Naive thymus-derived CD8-positive, alpha-beta T cell (primary cell): Measurements from ENCODE around the gene SEZ6L2. TPM values are rescaled to one million over a fixed set of nuclear protein-coding genes. Genes with fewer than 3 reads are reported as not detected.

Experiments used
- ATAC-seq, 2 donors: fragments of 150-1000 bp; cut with Tn5 transposase in 1 of 2; sonication (Bioruptor Pico), chemical (Tn5 transposase) in 1 of 2; 1 replicate in 1 of 2; 2 replicates in 1 of 2; pipeline ENCODE4 v1.10.0; 2021; ENCODE audit warnings: mild to moderate bottlenecking in 2 of 2, moderate library complexity in 2 of 2
- POLR2A ChIA-PET: fragments of 350-600 bp; sonication (Branson Sonifier 250); formaldehyde crosslinking; loops from one replicate; lab custom pipeline; 2021; ENCODE audit warnings: antibody characterized with exemption; lab: Charles Lee
- DNase-seq, 10 donors: peaks; one replicate each; pipeline versions ENCODE4 v3.0.0 to v3.0.0-alpha.2; 2020 to 2022
- H3K27ac Mint-ChIP-seq, 10 donors: one replicate each; pipeline ENCODE4 v1.8.0; 2020 to 2022; ENCODE audit warnings: mild to moderate bottlenecking in 10 of 10, mixed read lengths in 10 of 10, moderate library complexity in 4 of 10, inconsistent platforms in 1 of 10
- H3K27me3 Mint-ChIP-seq, 5 donors: one replicate each; pipeline ENCODE4 v1.8.0; 2021 to 2022; ENCODE audit warnings: mixed read lengths in 5 of 5
- H3K36me3 Mint-ChIP-seq, 3 donors: one replicate each; pipeline ENCODE4 v1.8.0; 2020 to 2022; ENCODE audit warnings: mixed read lengths in 3 of 3, mild to moderate bottlenecking in 2 of 3, inconsistent platforms in 1 of 3
- H3K4me1 Mint-ChIP-seq, 4 donors: one replicate each; pipeline ENCODE4 v1.8.0; 2021 to 2022; ENCODE audit warnings: mixed read lengths in 4 of 4
- H3K4me3 Mint-ChIP-seq, 10 donors: one replicate each; pipeline ENCODE4 v1.8.0; 2020 to 2022; ENCODE audit warnings: mild to moderate bottlenecking in 10 of 10, mixed read lengths in 10 of 10, moderate library complexity in 6 of 10, inconsistent platforms in 1 of 10
- H3K9me3 Mint-ChIP-seq, 9 donors: one replicate each; pipeline ENCODE4 v1.8.0; 2020 to 2022; ENCODE audit warnings: mixed read lengths in 9 of 9, mild to moderate bottlenecking in 3 of 9, inconsistent platforms in 1 of 9, moderate library complexity in 1 of 9
- polyA plus RNA-seq, 3 donors: library from polyadenylated mRNA; unstranded; fragments of 300-500 nt; fragmentation: Illumina TruSeq; gene quantifications; one replicate each; pipeline ENCODE4 v1.2.3, GENCODE V29; 2021
- total RNA-seq, 8 experiments: library from RNA in 2 of 8; stranded (reverse) in 2 of 8; gene quantifications; one replicate each; pipeline ENCODE4 v1.2.3 and lab custom pipeline; 2021 to 2026

SEZ6L2 gene
- total and polyA plus RNA-seq, 5 experiments from 2014 or later, result 0.21 TPM; not detected in 4

DNA sequence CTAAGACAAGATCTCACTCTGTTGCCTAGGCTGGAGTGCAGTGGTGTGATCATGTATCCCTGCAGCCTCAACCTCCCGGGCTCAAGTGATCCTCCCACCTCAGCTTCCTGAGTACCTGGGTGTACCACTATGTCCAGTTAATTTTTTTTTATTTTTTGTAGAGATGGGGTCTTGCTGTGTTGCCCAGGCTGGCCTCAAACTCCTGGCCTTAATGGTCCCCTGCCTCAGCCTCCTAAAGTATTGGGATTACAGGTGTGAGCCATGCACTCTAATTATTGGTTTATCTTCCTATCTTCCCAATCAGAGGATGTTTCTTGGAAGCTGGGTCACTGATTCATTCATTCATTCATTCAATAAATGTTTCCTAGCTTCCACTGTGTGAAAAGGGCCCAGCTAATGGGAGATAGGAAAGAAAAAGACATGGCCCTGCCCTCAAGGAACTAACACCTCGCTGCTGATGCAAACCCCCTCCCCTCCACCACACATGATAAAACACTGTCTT, 9.4 kb upstream of the SEZ6L2 start:
- Mint-ChIP-seq H3K27me3 (no peaks in the 10 kb centered on the region), H3K4me3 (no peak overlapping the region), H3K27ac (no peak overlapping the region), H3K36me3 (peaks cover 0 to 20% (median 2%) of the 10 kb centered on the region in 3 donors), H3K4me1 (peaks cover 0 to 2% (median under 1%) of the 10 kb centered on the region in 4 donors), H3K9me3 (no peaks in the 10 kb centered on the region)
- ATAC-seq (no peak), DNase-seq (no peak)
- POLR2A ChIA-PET, result interaction anchor here (0.7 to 1.5 kb wide), 3 partner anchors 9 to 766 kb away, joined by 3 read pairs; partner anchors contain the start of genes SEZ6L2 and TMEM219

DNA sequence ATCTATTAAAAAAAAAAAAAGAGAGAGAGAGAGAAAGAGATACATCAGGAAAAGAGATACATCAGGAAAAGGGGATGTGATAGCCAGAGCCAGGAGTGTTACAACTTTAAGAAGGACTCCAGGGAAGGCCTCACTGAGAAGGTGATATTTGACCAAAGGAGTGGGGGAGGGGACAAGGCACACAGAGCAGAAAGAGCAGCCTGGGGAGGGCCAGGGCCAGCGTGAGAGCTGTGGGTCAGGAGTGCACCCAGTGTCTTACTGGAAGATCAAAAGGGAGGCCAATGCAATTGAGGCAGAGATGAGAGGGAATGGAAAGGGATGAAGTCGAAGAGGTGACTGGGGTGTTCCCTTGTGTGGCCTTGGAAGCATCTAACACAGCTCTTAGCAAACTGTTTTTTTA, 8.6 kb upstream of the SEZ6L2 start:
- ATAC-seq, result no peak
- Mint-ChIP-seq H3K4me1 (peaks cover 0 to 6% (median 4%) of the 10 kb centered on the region in 4 donors), H3K9me3 (no peaks in the 10 kb centered on the region), H3K27ac (peak overlapping the region in 1 of 10 donors; percentile 85), H3K27me3 (no peaks in the 10 kb centered on the region), H3K4me3 (no peak overlapping the region), H3K36me3 (peaks cover 0 to 13% (median under 1%) of the 10 kb centered on the region in 3 donors)
- POLR2A ChIA-PET, result interaction anchor here (1.5 kb wide), 1 partner anchor 54 kb away, joined by 3 read pairs; the partner anchor contains the start of gene TMEM219
- no peak for DNase-seq

DNA sequence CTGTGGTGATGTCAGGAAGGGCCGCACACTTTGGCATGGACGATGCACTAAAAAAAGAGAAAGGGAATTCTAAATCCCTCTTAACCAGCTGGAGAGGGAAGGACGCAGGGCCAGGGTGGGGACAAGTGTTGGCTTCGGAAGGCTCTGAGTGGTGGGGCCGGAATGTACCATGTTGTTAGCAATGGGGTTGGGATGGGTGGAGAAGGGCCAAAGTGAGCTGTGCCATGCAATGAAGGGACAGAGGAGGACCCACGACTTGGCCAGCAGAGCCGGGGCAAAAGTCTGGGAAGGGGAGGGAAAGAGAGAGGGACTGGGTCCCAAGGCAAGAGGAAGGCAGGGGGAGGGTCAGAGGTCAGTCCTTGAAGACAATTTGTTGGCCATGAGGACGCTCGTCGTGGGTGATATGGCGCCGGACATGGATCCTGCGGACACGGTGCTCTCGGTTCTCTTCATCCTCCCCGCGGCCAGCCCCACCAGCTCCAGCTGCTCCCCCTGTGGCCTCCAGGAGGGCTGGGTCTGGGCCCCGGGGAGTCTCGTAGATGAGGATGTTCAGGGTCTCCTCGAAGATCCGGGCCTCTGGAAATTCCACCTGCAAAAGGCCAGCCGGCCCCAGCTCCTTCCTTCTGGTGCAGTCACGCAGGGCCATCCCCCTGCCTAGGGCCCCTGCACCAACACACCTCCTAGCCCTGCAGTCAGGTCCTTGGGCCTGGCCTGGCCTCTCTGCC, 7.3 kb upstream of the SEZ6L2 start:
- Mint-ChIP-seq H3K4me1 (peaks cover 0 to 6% (median 3%) of the 10 kb centered on the region in 4 donors), H3K9me3 (no peaks in the 10 kb centered on the region), H3K27ac (peak overlapping the region in 1 of 10 donors; percentile 83), H3K36me3 (peaks cover 0 to 11% (median 0%) of the 10 kb centered on the region in 3 donors), H3K27me3 (peaks cover 0 to 2% (median 0%) of the 10 kb centered on the region in 5 donors), H3K4me3 (no peak overlapping the region)
- ATAC-seq (no peak), DNase-seq (no peak)
- POLR2A ChIA-PET, result interaction anchor here (0.6 kb wide), 1 partner anchor 1055 kb away, joined by 3 read pairs; no protein-coding TSS in a partner anchor

- Mint-ChIP-seq H3K9me3 (no peaks in the 10 kb centered on the region), H3K4me1 (peaks cover 1 to 10% (median 4%) of the 10 kb centered on the region in 4 donors), H3K27me3 (peaks cover 0 to 2% (median 0%) of the 10 kb centered on the region in 5 donors), H3K36me3 (peaks cover 0 to 11% (median 0%) of the 10 kb centered on the region in 3 donors), H3K4me3 (no peak overlapping the region), H3K27ac (no peak overlapping the region)
- ATAC-seq (no peak), DNase-seq (no peak)
- POLR2A ChIA-PET, result interaction anchor here (0.7 to 2.1 kb wide), 2 partner anchors 19 to 20 kb away, joined by 6 to 14 read pairs; partner anchors contain the start of gene KCTD13
Observed at GRCh38 chr16:29905668-29906067, 6.3 kb upstream of the SEZ6L2 start.

DNA sequence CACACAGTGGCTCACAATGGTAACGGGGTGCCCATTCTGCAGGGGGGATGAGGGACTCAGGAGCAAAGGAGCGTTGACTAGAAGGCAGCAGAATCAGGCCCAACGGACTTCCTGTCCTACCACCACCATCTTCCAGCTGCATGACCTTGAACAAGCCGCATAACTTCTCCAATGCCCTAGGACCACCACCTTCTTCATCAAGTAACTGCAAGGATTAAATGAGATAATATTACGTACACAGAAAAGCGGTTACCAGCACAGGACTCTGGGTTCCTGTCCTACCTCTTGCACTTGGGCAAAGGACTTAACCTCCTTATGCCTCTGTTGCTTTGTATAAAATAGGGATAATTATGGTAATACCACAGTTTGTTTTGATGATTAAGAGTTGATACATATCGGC, 5.6 kb upstream of the SEZ6L2 start:
- Mint-ChIP-seq H3K27me3 (peaks cover 0 to 2% (median 0%) of the 10 kb centered on the region in 5 donors), H3K36me3 (peaks cover 0 to 11% (median 0%) of the 10 kb centered on the region in 3 donors), H3K9me3 (no peaks in the 10 kb centered on the region), H3K27ac (no peak overlapping the region), H3K4me3 (no peak overlapping the region), H3K4me1 (peaks cover 4 to 15% (median 5%) of the 10 kb centered on the region in 4 donors)
- ATAC-seq (no peak), DNase-seq (no peak)
- POLR2A ChIA-PET, result interaction anchor here (0.6 to 2.1 kb wide), 4 partner anchors 20 to 823 kb away, joined by 4 to 14 read pairs (median 5); partner anchors contain the start of gene KCTD13

GRCh38 chr16:29903590-29903989, 4.2 kb upstream of the SEZ6L2 start:
- no peak for ATAC-seq
- Mint-ChIP-seq H3K27ac (peak overlapping the region in 1 of 10 donors; percentile 33), H3K36me3 (peaks cover 0 to 11% (median 0%) of the 10 kb centered on the region in 3 donors), H3K4me1 (peaks cover 6 to 19% (median 7%) of the 10 kb centered on the region in 4 donors), H3K27me3 (peaks cover under 1 to 6% (median 3%) of the 10 kb centered on the region in 5 donors), H3K4me3 (peak overlapping the region in 3 of 10 donors; percentile 26 to 50 (median 31)), H3K9me3 (no peaks in the 10 kb centered on the region)
- DNase-seq, result no peak
- POLR2A ChIA-PET, result interaction anchor here (2.1 kb wide), 1 partner anchor 22 kb away, joined by 14 read pairs; the partner anchor contains the start of gene KCTD13

DNA sequence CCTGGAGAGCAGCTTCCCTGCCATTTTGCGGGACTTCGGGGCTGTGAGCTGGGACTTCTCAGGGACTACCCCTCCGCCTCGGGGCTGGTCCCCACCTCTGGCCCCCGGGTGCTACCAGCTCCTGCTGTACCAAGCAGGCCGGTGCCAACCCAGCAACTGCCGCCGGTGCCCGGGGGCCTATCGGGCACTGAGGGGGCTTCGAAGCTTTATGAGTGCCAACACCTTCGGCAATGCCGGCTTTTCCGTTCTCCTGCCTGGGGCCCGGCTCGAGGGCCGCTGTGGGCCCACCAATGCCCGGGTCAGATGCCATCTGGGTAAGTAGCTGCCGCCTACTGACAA, 2.2 kb upstream of the SEZ6L2 start:
- Mint-ChIP-seq H3K36me3 (peaks cover 0 to 6% (median 3%) of the 10 kb centered on the region in 3 donors), H3K4me3 (peak overlapping the region in 3 of 10 donors; percentile 27 to 65 (median 47)), H3K4me1 (peaks cover 6 to 30% (median 11%) of the 10 kb centered on the region in 4 donors), H3K27ac (no peak overlapping the region), H3K27me3 (peaks cover 14 to 26% (median 17%) of the 10 kb centered on the region in 5 donors), H3K9me3 (peaks cover 0 to 1% (median 0%) of the 10 kb centered on the region in 9 donors)
- POLR2A ChIA-PET, result interaction anchor here (0.6 to 3.5 kb wide), 4 partner anchors 13 to 158 kb away, joined by 4 to 17 read pairs (median 6); partner anchors contain the start of genes KCTD13 and TMEM219
- ATAC-seq (no peak), DNase-seq (no peak)

DNA sequence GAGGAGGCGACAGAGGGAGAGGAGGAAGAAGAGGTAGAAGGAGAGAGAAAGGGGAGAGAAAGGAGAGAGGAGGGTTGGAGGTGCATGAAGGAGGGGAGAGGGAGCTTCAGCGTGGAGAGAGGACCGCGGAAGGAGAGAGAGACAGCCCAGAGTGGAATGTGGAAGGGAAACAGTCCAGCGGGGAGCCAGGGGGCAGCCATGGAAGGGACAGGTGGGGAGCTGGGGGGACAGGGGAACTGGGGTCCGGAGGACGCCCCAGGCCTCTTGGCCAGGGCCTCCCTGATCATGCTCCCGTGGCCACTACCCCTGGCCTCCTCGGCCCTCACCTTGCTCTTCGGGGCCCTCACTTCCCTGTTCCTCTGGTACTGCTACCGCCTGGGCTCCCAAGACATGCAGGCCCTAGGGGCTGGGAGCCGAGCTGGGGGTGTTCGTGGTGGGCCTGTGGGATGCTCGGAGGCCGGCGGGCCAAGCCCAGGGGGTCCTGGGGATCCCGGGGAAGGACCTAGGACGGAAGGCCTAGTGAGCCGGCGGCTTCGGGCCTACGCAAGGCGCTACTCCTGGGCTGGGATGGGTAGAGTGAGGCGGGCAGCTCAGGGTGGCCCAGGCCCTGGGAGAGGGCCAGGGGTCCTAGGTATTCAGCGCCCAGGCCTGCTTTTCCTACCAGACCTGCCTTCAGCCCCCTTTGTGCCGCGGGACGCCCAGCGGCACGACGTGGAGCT, 1.7 kb upstream of the SEZ6L2 start:
- no peak for ATAC-seq
- POLR2A ChIA-PET, result interaction anchor here (0.6 to 3.5 kb wide), 4 partner anchors 13 to 158 kb away, joined by 4 to 17 read pairs (median 6); partner anchors contain the start of genes KCTD13 and TMEM219
- Mint-ChIP-seq H3K4me3 (peak overlapping the region; percentile 51 to 86 (median 74)), H3K36me3 (peaks cover 0 to 6% (median 0%) of the 10 kb centered on the region in 3 donors), H3K27me3 (peaks cover 15 to 31% (median 20%) of the 10 kb centered on the region in 5 donors), H3K27ac (no peak overlapping the region), H3K9me3 (peaks cover 0 to 1% (median 0%) of the 10 kb centered on the region in 9 donors), H3K4me1 (peaks cover 8 to 30% (median 11%) of the 10 kb centered on the region in 4 donors)
- no peak for DNase-seq

DNA sequence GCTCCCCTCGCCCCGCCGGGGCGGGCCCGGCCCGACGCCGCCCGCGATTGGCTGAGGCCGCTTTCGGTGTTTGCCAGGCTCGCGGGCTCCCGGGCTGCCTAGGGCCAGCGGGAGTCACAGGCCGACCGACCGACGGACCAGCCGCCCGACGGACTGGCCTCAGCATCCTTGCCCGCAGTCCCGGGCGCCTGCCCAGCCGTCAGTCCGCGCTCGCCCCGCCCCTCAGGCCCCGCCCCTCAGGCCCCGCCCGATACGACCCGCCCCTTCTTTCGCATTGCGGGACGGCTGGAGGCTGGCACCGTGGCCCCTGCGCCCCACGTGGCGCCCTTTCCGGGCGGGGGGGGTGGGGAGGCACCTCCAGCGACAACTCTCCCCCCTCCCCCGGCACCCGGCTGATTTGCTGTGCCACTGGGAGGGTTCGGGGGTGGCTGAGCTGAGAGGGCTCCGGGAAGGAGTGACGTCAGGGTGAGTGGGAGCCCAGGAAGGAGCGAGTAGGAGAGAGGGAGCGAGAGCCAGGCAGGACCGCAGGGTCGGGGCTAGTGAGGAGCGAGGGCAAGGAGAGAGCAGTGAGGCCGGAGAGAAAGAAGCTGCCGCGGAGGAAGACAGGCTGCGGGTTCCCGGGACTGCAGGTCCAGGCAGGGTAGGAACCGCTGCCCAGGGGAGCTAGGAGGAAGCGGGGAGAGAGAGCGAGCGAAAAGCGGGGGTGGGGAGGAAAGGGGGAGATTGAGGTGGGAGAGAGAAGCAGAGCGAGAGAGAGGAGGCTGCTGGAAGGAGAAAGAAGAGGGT, 945 bp upstream of the SEZ6L2 start, which contains the start of gene ASPHD1:
TSS of gene ASPHD1 (plus strand) at position 387 of the 786 bp plus-strand sequence. CDS start 484 bp downstream, outside the sequence.
- ATAC-seq, result peak; percentile 90 to 91
- H3K4me3 Mint-ChIP-seq, result peak within 1 kb of the TSS; percentile 63 to 86 (median 74)
- peaks cover 18 to 34% (median 20%) of the 10 kb centered on the region in 5 donors for H3K27me3 Mint-ChIP-seq
- peaks cover 0 to 1% (median 0%) of the 10 kb centered on the region in 9 donors for H3K9me3 Mint-ChIP-seq
- peaks cover 8 to 30% (median 11%) of the 10 kb centered on the region in 4 donors for H3K4me1 Mint-ChIP-seq
- POLR2A ChIA-PET, result interaction anchor here (0.6 to 3.5 kb wide), 8 partner anchors 9 to 96 kb away, joined by 3 to 17 read pairs (median 4); partner anchors contain the start of genes HIRIP3, KCTD13, TAOK2 and TMEM219
- no peak within 1 kb of the TSS for H3K27ac Mint-ChIP-seq
- peak in 9 of 10 donors; percentile 27 to 90 (median 79) for DNase-seq
- peaks cover 0 to 6% (median 0%) of the 10 kb centered on the region in 3 donors for H3K36me3 Mint-ChIP-seq

GRCh38 chr16:29898804-29899515, 390 bp downstream of the SEZ6L2 start:
- Mint-ChIP-seq H3K27me3 (peaks cover 19 to 47% (median 21%) of the 10 kb centered on the region in 5 donors), H3K9me3 (peaks cover 0 to 1% (median 0%) of the 10 kb centered on the region in 9 donors), H3K36me3 (peaks cover 0 to 6% (median 0%) of the 10 kb centered on the region in 3 donors), H3K4me3 (peak overlapping the region in 4 of 10 donors; percentile 29 to 52 (median 46)), H3K27ac (no peak overlapping the region), H3K4me1 (peaks cover 8 to 30% (median 11%) of the 10 kb centered on the region in 4 donors)
- DNase-seq (no peak), ATAC-seq (no peak)
- POLR2A ChIA-PET, result interaction anchor here (1.2 to 3.5 kb wide), 5 partner anchors 10 to 98 kb away, joined by 3 to 17 read pairs (median 5); partner anchors contain the start of genes KCTD13, TAOK2 and TMEM219
